ENCODE results near the gene MFSD2A. TPM values are rescaled to one million over a fixed set of nuclear protein-coding genes. Genes with fewer than 3 reads are reported as not detected.
"Not testable (repeated sequence)": the region's sequence is repeated elsewhere in the genome, so short reads cannot be mapped to it uniquely, and the experiment has no call there.

MFSD2A gene
- polyA plus RNA-seq, 3 donors, result 1.7 to 2.7 (median 2.5) TPM

GRCh38 chr1:40003156-40004093 lies 48.5 kb downstream of the MFSD2A start:
- no peak for DNase-seq

DNA sequence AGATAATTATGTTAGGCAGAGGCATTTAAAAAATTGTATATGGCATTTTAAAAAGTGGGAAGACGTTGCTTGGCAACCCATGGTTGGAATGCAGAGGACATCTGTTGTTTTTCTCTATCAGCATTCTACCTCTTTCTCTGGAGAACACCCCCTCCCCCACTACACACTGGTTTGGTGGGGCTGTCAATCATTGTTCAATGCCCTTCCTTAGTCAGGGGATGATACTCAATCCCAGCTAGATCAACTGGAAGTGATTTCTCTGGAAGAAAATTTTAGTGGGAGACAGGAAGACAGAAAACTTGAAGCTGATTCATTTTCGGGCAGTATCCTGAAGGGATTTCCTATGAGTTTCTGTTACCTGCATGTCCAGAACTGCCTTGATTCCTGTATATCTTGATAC lies 49.9 kb downstream of the MFSD2A start:
- no peak for DNase-seq

- not testable (repeated sequence) for DNase-seq
Measured at GRCh38 chr1:40007481-40008034, 52.6 kb downstream of the MFSD2A start.

DNA sequence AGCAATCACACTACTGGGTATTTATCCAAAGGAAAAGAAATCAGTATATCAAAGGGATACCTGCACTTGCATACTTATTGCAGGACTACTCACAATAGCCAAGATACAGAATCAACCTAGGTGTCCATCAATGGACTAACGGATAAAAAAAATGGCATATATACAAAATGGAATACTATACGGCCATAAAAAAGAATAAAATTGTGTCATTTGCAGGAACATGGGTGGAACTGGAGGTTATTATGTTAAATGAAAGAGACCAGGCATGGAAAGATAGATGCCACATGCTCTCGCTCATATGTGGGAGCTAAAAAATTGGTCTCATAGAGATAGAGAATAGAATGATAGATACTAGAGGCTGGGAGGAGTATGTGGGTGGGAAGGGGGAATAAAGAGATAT lies 56.3 kb downstream of the MFSD2A start:
- no peak for DNase-seq

DNA sequence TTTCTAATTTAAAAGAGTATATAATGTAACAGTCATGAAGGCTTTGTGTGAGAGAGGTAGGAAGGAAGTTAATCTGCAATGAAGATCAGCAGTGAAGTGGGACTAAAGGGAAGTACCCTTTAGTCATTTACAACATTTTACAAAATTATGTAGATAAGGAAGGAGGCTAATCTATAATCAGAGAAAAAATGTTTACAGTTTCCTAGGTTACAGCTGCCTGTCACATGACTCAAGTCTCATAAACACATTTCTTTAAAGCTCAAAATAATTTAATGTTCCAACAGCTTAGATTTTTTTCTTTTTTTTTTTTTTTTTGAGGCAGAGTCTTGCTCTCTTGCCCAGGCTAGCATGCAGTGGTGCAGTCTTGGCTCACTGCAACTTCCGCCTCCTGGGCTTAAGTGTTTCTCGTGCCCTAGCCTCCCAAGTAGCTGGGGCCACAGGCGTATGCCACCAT lies 59.3 kb downstream of the MFSD2A start:
- no peak for DNase-seq

- DNase-seq, result no peak
Measured at GRCh38 chr1:40014812-40015594, 60.1 kb downstream of the MFSD2A start.

DNA sequence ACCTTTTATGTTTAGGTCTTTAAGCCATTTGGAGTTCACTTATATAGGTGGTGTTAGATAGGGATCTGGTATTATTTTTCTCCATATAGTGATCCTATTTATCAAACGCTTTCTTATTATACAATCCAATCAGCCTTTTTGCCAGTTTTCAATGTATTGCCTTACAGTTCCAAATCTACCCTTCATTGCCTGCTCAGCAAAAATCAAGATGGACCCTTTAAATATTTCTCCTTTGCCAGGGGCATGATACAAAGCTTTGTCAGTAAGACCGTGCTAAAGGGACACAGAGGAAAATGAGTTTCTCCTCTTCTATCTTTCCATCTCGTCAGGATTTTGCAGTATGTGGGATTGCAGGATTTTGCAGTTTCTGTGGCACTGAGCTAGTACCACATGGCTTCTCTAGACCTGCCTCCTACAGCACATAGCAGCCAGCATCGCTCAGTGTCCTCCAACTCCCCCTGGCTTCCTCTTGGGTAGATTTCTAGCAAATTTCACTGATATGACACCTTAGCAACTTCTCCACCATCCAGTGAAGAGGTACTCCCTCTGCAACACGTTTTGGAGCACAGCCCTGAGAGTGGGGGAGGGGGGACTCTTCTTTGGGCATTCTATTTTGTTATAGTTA lies 63.1 kb downstream of the MFSD2A start:
- no peak for DNase-seq

Other genes starting within 250 kb of the MFSD2A start
- gene PPIE, start 216.3 kb upstream of the MFSD2A start, polyA plus RNA-seq (ENCODE audit: insufficient read length in 3 of 3), result 10 to 100 TPM; 70.8 to 77.3 (median 75.7) TPM
- under 1 TPM; 0.28 to 0.69 (median 0.56) TPM for gene OXCT2, start 183.8 kb upstream of the MFSD2A start, polyA plus RNA-seq (ENCODE audit: insufficient read length in 3 of 3)
- 1 to 10 TPM; 1.6 to 3.4 (median 2.8) TPM for gene BMP8B, start 166.3 kb upstream of the MFSD2A start, polyA plus RNA-seq (ENCODE audit: insufficient read length in 3 of 3)
- 10 to 100 TPM; 26.0 to 51.9 (median 45.7) TPM for gene TRIT1, start 71.6 kb upstream of the MFSD2A start, polyA plus RNA-seq (ENCODE audit: insufficient read length in 3 of 3)
- gene MYCL, start 53.2 kb upstream of the MFSD2A start, polyA plus RNA-seq (ENCODE audit: insufficient read length in 3 of 3), result 10 to 100 TPM in 1 of 3 donors, 1 to 10 TPM in 2; 8.4 to 10.1 (median 9.0) TPM
- 100 to 1,000 TPM; 170 to 189 (median 184) TPM for gene CAP1, start 85.6 kb downstream of the MFSD2A start, polyA plus RNA-seq (ENCODE audit: insufficient read length in 3 of 3)
- 100 to 1,000 TPM in 1 of 3 donors, 10 to 100 TPM in 2; 93.0 to 113 (median 98.8) TPM for gene PPT1, start 142.1 kb downstream of the MFSD2A start, polyA plus RNA-seq (ENCODE audit: insufficient read length in 3 of 3)
- 10 to 100 TPM; 22.2 to 25.5 (median 23.6) TPM for gene RLF, start 206.2 kb downstream of the MFSD2A start, polyA plus RNA-seq (ENCODE audit: insufficient read length in 3 of 3)